PC-9 (cell line): Measurements from ENCODE around the gene BPTF. TPM values are rescaled to one million over a fixed set of nuclear protein-coding genes. Genes with fewer than 3 reads are reported as not detected.

Source experiments
- BruUV-seq: library from RNA; stranded (reverse); fragments of 400-500 nt; replicated peaks from 2 replicates; lab custom pipeline; 2021; lab: Mats Ljungman, UMichigan
- CTCF ChIA-PET: fragments of 300-600 bp; sonication (Branson Sonifier 250); formaldehyde crosslinking; loops from one replicate; lab custom pipeline; 2022; ENCODE audit warnings: antibody characterized with exemption; lab: Charles Lee
- POLR2A ChIA-PET: fragments of 300-600 bp; sonication (Branson Sonifier 250); formaldehyde crosslinking; loops from one replicate; lab custom pipeline; 2022; ENCODE audit warnings: antibody characterized with exemption; ENCODE audit not compliant: unreplicated experiment; lab: Charles Lee
- DNase-seq, 2 experiments: peaks; one replicate each; pipeline versions ENCODE4 v3.0.0 to v3.0.0-alpha.2; 2015 to 2022; ENCODE audit warnings: mixed read lengths in 1 of 2
- H2AFZ ChIP-seq: fragments of 200-600 bp; sonication (generic); 2 replicates; pipeline ENCODE4 v1.8.1; 2017; ENCODE audit warnings: antibody characterized with exemption
- H3F3A ChIP-seq: fragments of 200-600 bp; sonication (generic); 2 replicates; pipeline ENCODE4 v1.8.1; 2017; ENCODE audit warnings: antibody characterized with exemption, mild to moderate bottlenecking, low read depth; ENCODE audit not compliant: insufficient read depth
- H3K27ac ChIP-seq: fragments of 200-600 bp; sonication (generic); 2 replicates; pipeline ENCODE4 v1.6.1; 2016; ENCODE audit warnings: mixed run types
- H3K27me3 ChIP-seq: fragments of 200-600 bp; sonication (generic); 2 replicates; pipeline ENCODE4 v1.6.1; 2016; ENCODE audit warnings: low read depth, mixed run types; ENCODE audit not compliant: insufficient read depth
- H3K36me3 ChIP-seq: fragments of 200-600 bp; sonication (generic); 2 replicates; pipeline ENCODE4 v1.6.1; 2016; ENCODE audit warnings: low read depth, mixed run types
- H3K4me1 ChIP-seq: fragments of 200-600 bp; sonication (generic); replicated peaks from 2 replicates; pipeline ENCODE4 v1.6.1; 2016; ENCODE audit warnings: mixed run types; ENCODE audit not compliant: insufficient read depth
- H3K4me2 ChIP-seq: fragments of 200-600 bp; sonication (generic); 2 replicates; pipeline ENCODE4 v1.6.1; 2017; ENCODE audit warnings: mixed run types
- H3K4me3 ChIP-seq: fragments of 200-600 bp; sonication (generic); 2 replicates; pipeline ENCODE4 v1.6.1; 2016; ENCODE audit warnings: mixed run types
- H3K79me2 ChIP-seq: fragments of 200-600 bp; sonication (generic); 2 replicates; pipeline ENCODE4 v1.6.1; 2017; ENCODE audit warnings: low read depth, mixed run types
- H3K9me2 ChIP-seq: fragments of 200-600 bp; sonication (generic); 2 replicates; pipeline ENCODE4 v1.8.1; 2017; ENCODE audit warnings: mild to moderate bottlenecking; ENCODE audit not compliant: insufficient read depth
- H3K9me3 ChIP-seq: fragments of 200-600 bp; sonication (generic); 2 replicates; pipeline ENCODE4 v1.8.1; 2016; ENCODE audit warnings: low read depth; ENCODE audit not compliant: insufficient read depth
- H4K20me1 ChIP-seq: fragments of 200-600 bp; sonication (generic); 2 replicates; pipeline ENCODE4 v1.8.1; 2017; ENCODE audit not compliant: insufficient read depth
- EZH2 ChIP-seq: fragments of 200-600 bp; sonication (generic); IDR thresholded peaks from 2 replicates; pipeline ENCODE4 v1.8.0; 2017; ENCODE audit warnings: antibody characterized with exemption, low read depth
- intact Hi-C: fragments of 100-400 bp; cut with micrococcal nuclease; formaldehyde crosslinking; loops from one replicate; pipeline ENCODE4 v1.10.0; 2022; ENCODE audit not compliant: unreplicated experiment
- total RNA-seq: library from RNA; stranded (reverse); gene quantifications from 2 replicates; pipeline ENCODE4 v1.2.3, GENCODE V29; 2021
- TF ChIP-seq, protein P1 (sequence below): fragments of 200-600 bp; sonication (generic); conservative IDR thresholded peaks from 2 replicates; pipeline ENCODE4 v1.6.1; 2017; ENCODE audit warnings: mixed run types, antibody characterized with exemption, mild to moderate bottlenecking, moderate library complexity

Gene BPTF
- total RNA-seq, 1 experiment from 2014 or later: 95.6 TPM

DNA sequence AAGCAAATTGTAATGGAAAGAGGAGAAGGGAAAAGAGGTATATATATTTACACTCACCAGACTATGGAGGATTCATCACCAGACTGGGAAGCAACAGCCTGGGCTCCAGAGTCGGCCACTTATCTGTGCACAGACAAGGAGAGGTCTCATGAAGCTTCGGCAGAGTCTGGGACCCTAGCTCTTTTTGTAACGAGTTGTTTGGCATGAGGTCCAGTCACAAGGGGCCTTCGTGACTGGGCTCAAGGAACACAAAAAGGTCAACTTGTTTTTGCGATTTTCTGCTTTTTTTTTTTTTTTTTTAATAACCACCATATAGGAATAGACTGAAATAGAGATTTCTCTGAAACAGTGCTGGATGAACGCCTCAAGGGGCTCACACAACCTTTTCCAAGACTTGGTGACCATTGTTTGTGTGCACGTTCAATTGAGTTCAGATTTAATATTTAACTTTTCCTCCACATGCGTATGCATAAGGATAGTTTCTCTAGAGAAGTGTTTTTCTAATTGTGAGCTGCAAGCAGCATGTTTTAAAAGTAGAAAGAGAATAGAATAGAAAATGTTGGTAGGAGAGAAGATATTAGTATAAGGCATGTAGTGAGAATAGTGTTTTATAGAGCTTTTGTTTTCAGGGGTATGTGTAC lies 25.8 kb downstream of the BPTF start:
- no peaks in the 10 kb centered on the region for H3K9me2 ChIP-seq
- peaks cover 52% of the 10 kb centered on the region for H4K20me1 ChIP-seq
- no TSS peak for BruUV-seq
- intact Hi-C loops: no loop called here
- DNase-seq: no peak
- peaks cover 18% of the 10 kb centered on the region for H3K36me3 ChIP-seq
- H3K4me3 ChIP-seq: no peak overlapping the region
- H3K4me2 ChIP-seq: no peak overlapping the region
- H2AFZ ChIP-seq: no peak overlapping the region
- no peaks in the 10 kb centered on the region for H3K4me1 ChIP-seq
- CTCF ChIA-PET: no interaction called here
- no peak overlapping the region for H3K27ac ChIP-seq
- no peaks in the 10 kb centered on the region for H3K27me3 ChIP-seq
- POLR2A ChIA-PET: interaction anchor here (0.7 kb wide), 1 partner anchor 78 kb away, joined by 3 read pairs; no protein-coding TSS in a partner anchor
- no peaks in the 10 kb centered on the region for H3K9me3 ChIP-seq
- peaks cover 94% of the 10 kb centered on the region for H3K79me2 ChIP-seq
- H3F3A ChIP-seq: peaks cover 5% of the 10 kb centered on the region; the same call in 1 of the 2 replicates
- TF ChIP-seq EZH2: no peak
- TF ChIP-seq, protein P1, sequence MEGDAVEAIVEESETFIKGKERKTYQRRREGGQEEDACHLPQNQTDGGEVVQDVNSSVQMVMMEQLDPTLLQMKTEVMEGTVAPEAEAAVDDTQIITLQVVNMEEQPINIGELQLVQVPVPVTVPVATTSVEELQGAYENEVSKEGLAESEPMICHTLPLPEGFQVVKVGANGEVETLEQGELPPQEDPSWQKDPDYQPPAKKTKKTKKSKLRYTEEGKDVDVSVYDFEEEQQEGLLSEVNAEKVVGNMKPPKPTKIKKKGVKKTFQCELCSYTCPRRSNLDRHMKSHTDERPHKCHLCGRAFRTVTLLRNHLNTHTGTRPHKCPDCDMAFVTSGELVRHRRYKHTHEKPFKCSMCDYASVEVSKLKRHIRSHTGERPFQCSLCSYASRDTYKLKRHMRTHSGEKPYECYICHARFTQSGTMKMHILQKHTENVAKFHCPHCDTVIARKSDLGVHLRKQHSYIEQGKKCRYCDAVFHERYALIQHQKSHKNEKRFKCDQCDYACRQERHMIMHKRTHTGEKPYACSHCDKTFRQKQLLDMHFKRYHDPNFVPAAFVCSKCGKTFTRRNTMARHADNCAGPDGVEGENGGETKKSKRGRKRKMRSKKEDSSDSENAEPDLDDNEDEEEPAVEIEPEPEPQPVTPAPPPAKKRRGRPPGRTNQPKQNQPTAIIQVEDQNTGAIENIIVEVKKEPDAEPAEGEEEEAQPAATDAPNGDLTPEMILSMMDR: no peak

DNA sequence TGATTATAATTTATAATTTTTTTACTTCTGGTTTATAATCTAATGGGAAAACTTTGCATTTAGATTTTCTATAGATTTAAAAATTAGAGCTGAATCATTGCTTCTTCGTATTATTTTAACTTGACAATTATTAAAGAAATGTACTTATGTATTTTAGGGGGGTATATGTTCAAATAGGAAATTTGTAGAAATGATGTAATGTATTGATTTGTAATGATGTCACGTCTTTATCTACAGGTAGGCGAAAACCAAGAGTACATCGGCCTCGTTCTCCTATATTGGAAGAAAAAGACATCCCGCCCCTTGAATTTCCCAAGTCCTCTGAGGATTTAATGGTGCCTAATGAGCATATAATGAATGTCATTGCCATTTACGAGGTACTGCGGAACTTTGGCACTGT lies 28.4 kb downstream of the BPTF start:
- TF ChIP-seq EZH2: no peak
- TF ChIP-seq, protein P1: no peak
- H4K20me1 ChIP-seq: peaks cover 65% of the 10 kb centered on the region
- no peak for DNase-seq
- no peak overlapping the region for H3K4me3 ChIP-seq
- H3F3A ChIP-seq: peaks cover 5% of the 10 kb centered on the region; the same call in 1 of the 2 replicates
- no TSS peak for BruUV-seq
- no peaks in the 10 kb centered on the region for H3K9me3 ChIP-seq
- CTCF ChIA-PET: no interaction called here
- H3K36me3 ChIP-seq: peaks cover 18% of the 10 kb centered on the region
- H3K27ac ChIP-seq: no peak overlapping the region
- intact Hi-C loops: no loop called here
- no peaks in the 10 kb centered on the region for H3K27me3 ChIP-seq
- no peaks in the 10 kb centered on the region for H3K9me2 ChIP-seq
- POLR2A ChIA-PET: no interaction called here
- H3K79me2 ChIP-seq: peaks cover 89% of the 10 kb centered on the region
- H3K4me1 ChIP-seq: no peaks in the 10 kb centered on the region
- H2AFZ ChIP-seq: no peak overlapping the region
- no peak overlapping the region for H3K4me2 ChIP-seq

DNA sequence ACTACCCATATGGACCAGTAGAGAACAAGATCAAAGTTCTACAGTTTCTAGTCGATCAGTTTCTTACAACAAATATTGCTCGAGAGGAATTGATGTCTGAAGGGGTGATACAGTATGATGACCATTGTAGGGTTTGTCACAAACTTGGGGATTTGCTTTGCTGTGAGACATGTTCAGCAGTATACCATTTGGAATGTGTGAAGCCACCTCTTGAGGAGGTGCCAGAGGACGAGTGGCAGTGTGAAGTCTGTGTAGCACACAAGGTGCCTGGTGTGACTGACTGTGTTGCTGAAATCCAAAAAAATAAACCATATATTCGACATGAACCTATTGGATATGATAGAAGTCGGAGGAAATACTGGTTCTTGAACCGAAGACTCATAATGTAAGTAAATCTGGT lies 29.1 kb downstream of the BPTF start:
- no peak overlapping the region for H2AFZ ChIP-seq
- H3K79me2 ChIP-seq: peaks cover 85% of the 10 kb centered on the region
- H4K20me1 ChIP-seq: peaks cover 60% of the 10 kb centered on the region
- no peak overlapping the region for H3K4me2 ChIP-seq
- no peaks in the 10 kb centered on the region for H3K9me2 ChIP-seq
- H3F3A ChIP-seq: peaks cover 5% of the 10 kb centered on the region; the same call in 1 of the 2 replicates
- H3K4me1 ChIP-seq: no peaks in the 10 kb centered on the region
- no peak overlapping the region for H3K27ac ChIP-seq
- no peaks in the 10 kb centered on the region for H3K27me3 ChIP-seq
- no peak overlapping the region for H3K4me3 ChIP-seq
- TF ChIP-seq, protein P1: no peak
- TF ChIP-seq EZH2: no peak
- no peak for DNase-seq
- intact Hi-C loops: no loop called here
- CTCF ChIA-PET: no interaction called here
- BruUV-seq: no TSS peak
- POLR2A ChIA-PET: no interaction called here
- peaks cover 18% of the 10 kb centered on the region for H3K36me3 ChIP-seq
- H3K9me3 ChIP-seq: no peaks in the 10 kb centered on the region
